Astrocyte (in vitro differentiated cells and primary cell): Measurements from ENCODE around the gene NPHP4. TPM values are rescaled to one million over a fixed set of nuclear protein-coding genes. Genes with fewer than 3 reads are reported as not detected.

Experiments
- DNase-seq: peaks from one replicate; pipeline ENCODE4 v3.0.0-alpha.2; 2010; ENCODE audit warnings: low read depth
- FAIRE-seq: peaks from 2 replicates; lab custom pipeline; 2011; peaks lifted over from hg19 to GRCh38; lab: Jason Lieb, UNC
- H2AFZ ChIP-seq: 2 replicates; pipeline ENCODE4 v1.6.0; 2012; ENCODE audit warnings: low read depth, low read length, inconsistent platforms
- H3K27ac ChIP-seq: 2 replicates; pipeline ENCODE4 v1.5.1; 2011; ENCODE audit warnings: low read depth, low read length, inconsistent platforms
- H3K27me3 ChIP-seq: 2 replicates; pipeline ENCODE4 v1.6.0; 2011; ENCODE audit warnings: low read length, inconsistent platforms; ENCODE audit not compliant: insufficient read depth
- H3K36me3 ChIP-seq: 2 replicates; pipeline ENCODE4 v1.5.1; 2011; ENCODE audit warnings: low read length, inconsistent platforms; ENCODE audit not compliant: insufficient read depth
- H3K4me1 ChIP-seq: 2 replicates; pipeline ENCODE4 v1.5.1; 2011; ENCODE audit warnings: low read length, inconsistent platforms; ENCODE audit not compliant: insufficient read depth
- H3K4me2 ChIP-seq: 2 replicates; pipeline ENCODE4 v1.6.0; 2012; ENCODE audit warnings: low read length, inconsistent platforms
- H3K4me3 ChIP-seq: 2 replicates; pipeline ENCODE4 v1.5.1; 2011; ENCODE audit warnings: low read depth, mild to moderate bottlenecking, low read length, inconsistent platforms; ENCODE audit not compliant: insufficient read depth
- H3K79me2 ChIP-seq: 2 replicates; pipeline ENCODE4 v1.6.0; 2012; ENCODE audit warnings: mild to moderate bottlenecking, low read length, inconsistent platforms; ENCODE audit not compliant: insufficient read depth
- H3K9ac ChIP-seq: 2 replicates; pipeline ENCODE4 v1.6.0; 2012; ENCODE audit warnings: mild to moderate bottlenecking, low read length, inconsistent platforms
- H3K9me3 ChIP-seq: 2 replicates; pipeline ENCODE4 v1.5.1; 2012; ENCODE audit warnings: low read depth, mild to moderate bottlenecking, low read length, inconsistent platforms; ENCODE audit not compliant: insufficient read depth
- H4K20me1 ChIP-seq: 2 replicates; pipeline ENCODE4 v1.6.0; 2012; ENCODE audit warnings: low read length, inconsistent platforms; ENCODE audit not compliant: insufficient read depth
- H3K27ac Mint-ChIP-seq: one replicate; pipeline ENCODE4 v1.8.0; 2021; ENCODE audit warnings: mild to moderate bottlenecking, mixed read lengths; ENCODE audit not compliant: unreplicated experiment
- H3K27me3 Mint-ChIP-seq: one replicate; pipeline ENCODE4 v1.8.0; 2021; ENCODE audit warnings: low read depth, mixed read lengths; ENCODE audit not compliant: unreplicated experiment
- H3K36me3 Mint-ChIP-seq: one replicate; pipeline ENCODE4 v1.8.0; 2021; ENCODE audit warnings: low read depth, mixed read lengths; ENCODE audit not compliant: unreplicated experiment
- H3K4me1 Mint-ChIP-seq: one replicate; pipeline ENCODE4 v1.8.0; 2021; ENCODE audit warnings: low read depth, mixed read lengths; ENCODE audit not compliant: unreplicated experiment
- H3K4me3 Mint-ChIP-seq: one replicate; pipeline ENCODE4 v1.8.0; 2021; ENCODE audit warnings: mild to moderate bottlenecking, moderate library complexity, mixed read lengths; ENCODE audit not compliant: unreplicated experiment
- H3K9me3 Mint-ChIP-seq: one replicate; pipeline ENCODE4 v1.8.0; 2021; ENCODE audit warnings: mild to moderate bottlenecking, mixed read lengths; ENCODE audit not compliant: unreplicated experiment
- CTCF ChIP-seq: IDR thresholded peaks from 2 replicates; pipeline ENCODE4 v1.5.1; 2011; ENCODE audit warnings: low read depth, mild to moderate bottlenecking, inconsistent platforms, low read length, moderate library complexity; ENCODE audit not compliant: insufficient read depth
- EZH2 ChIP-seq: IDR thresholded peaks from 2 replicates; pipeline ENCODE4 v1.6.1; 2012; ENCODE audit warnings: mild to moderate bottlenecking, low read length, inconsistent platforms; ENCODE audit not compliant: insufficient read depth
- total RNA-seq: library from RNA; stranded (reverse); gene quantifications from 2 replicates; pipeline ENCODE4 v1.2.1, GENCODE V29; 2021

NPHP4 gene
- total RNA-seq, 1 donor from 2014 or later: 8.4 TPM

- no peak overlapping the region for H3K27ac Mint-ChIP-seq
- H3K27me3 Mint-ChIP-seq: no peaks in the 10 kb centered on the region
- Histone ChIP-seq H4K20me1 (no peaks in the 10 kb centered on the region), H3K4me1 (no peaks in the 10 kb centered on the region), H3K9me3 (no peaks in the 10 kb centered on the region), H3K27ac (no peak overlapping the region), H3K36me3 (no peaks in the 10 kb centered on the region), H3K4me3 (no peak overlapping the region), H3K27me3 (no peaks in the 10 kb centered on the region), H2AFZ (no peak overlapping the region), H3K4me2 (no peak overlapping the region), H3K9ac (no peak overlapping the region), H3K79me2 (no peaks in the 10 kb centered on the region)
- H3K4me1 Mint-ChIP-seq: no peaks in the 10 kb centered on the region
- FAIRE-seq (no peak), DNase-seq (no peak)
- H3K9me3 Mint-ChIP-seq: no peaks in the 10 kb centered on the region
- peaks cover 19% of the 10 kb centered on the region for H3K36me3 Mint-ChIP-seq
- no peak for TF ChIP-seq CTCF
- no peak for TF ChIP-seq EZH2
- no peak overlapping the region for H3K4me3 Mint-ChIP-seq
Measured at GRCh38 chr1:5959667-5960230, 32.5 kb downstream of the NPHP4 start.

GRCh38 chr1:5959087-5959486 lies 33.1 kb downstream of the NPHP4 start:
- H3K27ac ChIP-seq: no peak overlapping the region
- no peaks in the 10 kb centered on the region for H3K4me1 ChIP-seq
- no peaks in the 10 kb centered on the region for H4K20me1 ChIP-seq
- H3K4me3 Mint-ChIP-seq: no peak overlapping the region
- no peaks in the 10 kb centered on the region for H3K27me3 Mint-ChIP-seq
- H3K4me1 Mint-ChIP-seq: no peaks in the 10 kb centered on the region
- no peak overlapping the region for H3K27ac Mint-ChIP-seq
- no peaks in the 10 kb centered on the region for H3K36me3 ChIP-seq
- H2AFZ ChIP-seq: no peak overlapping the region
- FAIRE-seq (no peak), DNase-seq (no peak)
- TF ChIP-seq CTCF (no peak), EZH2 (no peak)
- H3K9me3 Mint-ChIP-seq: no peaks in the 10 kb centered on the region
- H3K4me2 ChIP-seq: no peak overlapping the region
- no peaks in the 10 kb centered on the region for H3K79me2 ChIP-seq
- no peaks in the 10 kb centered on the region for H3K27me3 ChIP-seq
- H3K36me3 Mint-ChIP-seq: peaks cover 19% of the 10 kb centered on the region
- no peak overlapping the region for H3K9ac ChIP-seq
- no peaks in the 10 kb centered on the region for H3K9me3 ChIP-seq
- no peak overlapping the region for H3K4me3 ChIP-seq

GRCh38 chr1:5956022-5956830 lies 36.0 kb downstream of the NPHP4 start:
- H3K4me3 Mint-ChIP-seq: no peak overlapping the region
- Histone ChIP-seq H3K4me1 (no peaks in the 10 kb centered on the region), H3K79me2 (no peaks in the 10 kb centered on the region), H4K20me1 (no peaks in the 10 kb centered on the region), H3K27me3 (no peaks in the 10 kb centered on the region), H3K27ac (no peak overlapping the region), H2AFZ (no peak overlapping the region), H3K4me3 (no peak overlapping the region), H3K4me2 (no peak overlapping the region), H3K9me3 (no peaks in the 10 kb centered on the region), H3K36me3 (peaks cover 2% of the 10 kb centered on the region), H3K9ac (no peak overlapping the region)
- DNase-seq: no peak
- FAIRE-seq: no peak
- TF ChIP-seq EZH2 (no peak), CTCF (no peak)
- no peaks in the 10 kb centered on the region for H3K27me3 Mint-ChIP-seq
- H3K36me3 Mint-ChIP-seq: peaks cover 21% of the 10 kb centered on the region
- H3K9me3 Mint-ChIP-seq: no peaks in the 10 kb centered on the region
- no peaks in the 10 kb centered on the region for H3K4me1 Mint-ChIP-seq
- no peak overlapping the region for H3K27ac Mint-ChIP-seq
